T follicular helper cell (primary cell): Measurements from ENCODE around the gene CFAP126.
A peak's percentile ranks its signal among the peaks of the same experiment; 100 is the strongest.
"Not testable (repeated sequence)": the region's sequence is repeated elsewhere in the genome, so short reads cannot be mapped to it uniquely, and the experiment has no call there.

ENCODE experiments used
- DNase-seq: peaks from one replicate; pipeline ENCODE4 v3.0.0-alpha.2; 2020; ENCODE audit warnings: low read depth
- total RNA-seq, 2 experiments: gene quantifications; one replicate each; lab custom pipeline; 2026; lab: John Stamatoyannopoulos, UW

The CFAP126 gene
- 0 reads per million in 2 experiments for total RNA-seq

- DNase-seq, result peak; percentile 45
Observed at GRCh38 chr1:161367684-161368400, at the start of gene CFAP126. CFAP126 (minus strand) TSS chr1:161367876; CDS start chr1:161367868, 8 bp downstream.

DNA sequence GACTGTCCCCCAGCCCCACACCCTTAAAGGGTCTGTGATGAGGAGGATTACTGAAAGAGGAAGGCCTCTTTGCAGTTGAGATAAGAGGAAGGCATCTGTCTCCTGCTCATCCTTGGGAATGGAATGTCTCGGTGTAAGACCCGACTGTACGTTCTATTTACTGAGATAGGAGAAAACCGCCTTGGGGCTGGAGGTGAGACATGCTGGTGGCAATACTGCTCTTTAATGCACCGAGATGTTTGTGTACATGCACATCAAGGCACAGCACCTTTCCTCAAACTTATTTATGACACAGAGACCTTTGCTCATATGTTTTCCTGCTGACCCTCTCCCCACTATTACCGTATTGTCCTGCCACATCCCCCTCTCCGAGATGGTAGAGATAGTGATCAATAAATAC, 45.4 kb upstream of the CFAP126 start:
- DNase-seq, result not testable (repeated sequence)

DNA sequence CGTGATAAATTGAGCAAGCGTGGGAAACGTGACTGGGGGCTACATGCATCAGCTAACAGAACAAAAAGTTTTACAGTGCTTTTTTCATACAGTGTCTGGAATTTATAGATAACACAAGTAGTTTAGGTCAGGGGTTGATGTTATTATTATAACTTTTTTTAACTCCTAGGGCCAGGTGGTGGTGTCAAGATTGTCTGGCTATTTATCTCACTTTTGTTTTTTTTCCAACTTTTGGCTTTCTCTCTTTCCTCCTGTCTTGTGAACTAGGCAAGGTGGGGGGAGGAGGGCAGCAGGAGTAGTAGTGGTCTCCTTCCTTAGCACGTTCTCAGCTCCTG, 42.9 kb upstream of the CFAP126 start:
- not testable (repeated sequence) for DNase-seq

- not testable (repeated sequence) for DNase-seq
Observed at GRCh38 chr1:161409848-161410635, 42.4 kb upstream of the CFAP126 start.

GRCh38 chr1:161408429-161409052, 40.9 kb upstream of the CFAP126 start:
- DNase-seq, result no peak

DNA sequence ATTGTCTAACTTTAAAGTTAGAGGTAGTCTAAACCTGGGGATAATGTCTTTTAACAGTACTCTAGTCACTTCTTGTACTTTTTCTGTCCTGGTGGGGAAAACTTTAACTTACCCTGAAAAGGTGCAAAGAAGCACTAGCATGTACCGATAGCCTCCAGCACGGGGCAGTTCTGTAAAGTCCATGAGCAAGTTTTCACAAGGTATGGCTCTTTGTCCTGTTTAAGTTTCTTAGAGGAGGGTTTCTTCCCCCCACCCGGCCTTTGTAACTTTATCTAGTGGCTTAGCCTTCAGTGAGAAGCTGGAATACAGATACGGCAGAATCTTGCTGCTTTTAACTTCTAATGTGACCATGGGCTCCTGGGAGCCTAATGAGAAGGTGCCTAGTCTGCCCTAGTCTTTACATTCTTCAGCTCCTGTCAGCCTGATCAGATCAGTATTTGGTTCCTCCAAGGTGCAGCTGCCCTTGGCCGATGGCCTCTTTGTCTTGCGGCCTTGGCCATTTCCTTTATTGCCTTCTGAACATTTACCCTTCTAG, 39.8 kb upstream of the CFAP126 start:
- DNase-seq, result no peak

DNA sequence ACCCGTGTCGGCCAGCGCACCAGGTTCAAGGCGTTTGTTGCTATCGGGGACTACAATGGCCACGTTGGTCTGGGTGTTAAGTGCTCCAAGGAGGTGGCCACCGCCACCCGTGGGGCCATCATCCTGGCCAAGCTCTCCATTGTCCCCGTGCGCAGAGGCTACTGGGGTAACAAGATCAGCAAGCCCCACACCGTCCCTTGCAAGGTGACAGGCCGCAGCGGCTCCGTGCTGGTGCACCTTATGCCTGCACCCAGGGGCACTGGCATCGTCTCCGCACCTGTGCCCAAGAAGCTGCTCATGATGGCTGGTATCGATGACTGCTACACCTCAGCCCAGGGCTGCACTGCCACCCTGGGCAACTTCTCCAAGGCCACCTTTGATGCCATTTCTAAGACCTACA, 38.9 kb upstream of the CFAP126 start:
- not testable (repeated sequence) for DNase-seq

- DNase-seq, result no peak
Observed at GRCh38 chr1:161404051-161404597, 36.4 kb upstream of the CFAP126 start.

GRCh38 chr1:161402446-161402845, 34.8 kb upstream of the CFAP126 start:
- no peak for DNase-seq

- DNase-seq, result peak; percentile 88
Observed at GRCh38 chr1:161399257-161399998, 31.8 kb upstream of the CFAP126 start.

DNA sequence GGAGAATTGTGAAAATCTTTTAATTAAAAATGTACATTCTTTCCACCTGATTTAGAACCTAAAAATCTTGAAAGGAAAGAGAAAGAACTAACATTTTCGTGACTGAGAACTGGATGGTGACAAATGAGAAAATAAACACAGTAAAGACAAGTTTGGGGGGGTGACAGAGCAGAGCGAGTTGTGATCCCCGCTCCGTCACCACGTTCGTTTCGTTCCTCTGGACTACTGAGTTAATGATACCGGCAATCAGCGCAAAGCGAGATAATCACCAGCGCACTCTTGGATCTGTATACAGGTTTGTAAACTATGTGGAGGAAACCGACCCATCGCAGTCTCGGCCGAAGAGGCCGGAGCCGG, 31.2 kb upstream of the CFAP126 start:
- DNase-seq, result no peak

DNA sequence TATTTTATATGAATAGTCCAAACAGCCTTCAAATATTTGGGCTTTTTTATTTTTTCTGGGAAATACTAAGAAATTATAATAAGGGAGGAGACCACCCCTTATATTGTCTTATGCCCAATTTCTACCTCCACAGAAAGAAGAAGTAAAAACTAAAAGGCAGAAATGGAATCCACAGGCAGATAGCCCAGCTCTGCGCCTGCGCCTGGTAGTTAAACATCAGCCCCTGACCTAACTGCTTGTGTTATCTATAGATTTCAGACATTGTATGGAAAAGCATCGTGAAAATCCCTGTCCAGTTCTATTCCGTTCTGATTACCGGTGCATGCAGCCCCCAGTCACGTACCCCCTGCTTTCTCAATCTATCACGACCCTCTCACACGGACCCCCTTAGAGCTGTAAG, 29.4 kb upstream of the CFAP126 start:
- DNase-seq, result not testable (repeated sequence)

DNA sequence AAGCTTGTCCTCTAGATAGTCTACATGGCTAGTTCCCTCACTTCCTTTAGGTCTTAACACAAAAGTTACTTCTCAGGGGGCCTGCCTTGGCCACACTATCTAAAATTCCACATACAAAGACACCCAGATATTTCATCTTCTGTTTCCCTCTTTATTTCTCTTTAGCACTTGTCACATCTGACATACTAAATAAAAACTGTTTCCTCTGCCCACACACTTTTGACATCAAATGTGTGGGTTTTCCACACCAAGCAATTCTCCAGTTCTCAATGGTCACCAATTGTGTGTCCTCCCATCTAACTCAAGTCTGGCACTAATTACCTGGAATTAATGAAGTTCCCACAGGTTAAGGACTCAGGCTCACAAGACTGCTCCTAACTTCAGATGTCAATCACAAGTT, 25.5 kb upstream of the CFAP126 start:
- no peak for DNase-seq

- DNase-seq, result no peak
Observed at GRCh38 chr1:161391611-161392010, 23.9 kb upstream of the CFAP126 start.

- DNase-seq, result not testable (repeated sequence)
Observed at GRCh38 chr1:161391136-161391535, 23.5 kb upstream of the CFAP126 start.

GRCh38 chr1:161390559-161390858, 22.8 kb upstream of the CFAP126 start:
- DNase-seq, result no peak

DNA sequence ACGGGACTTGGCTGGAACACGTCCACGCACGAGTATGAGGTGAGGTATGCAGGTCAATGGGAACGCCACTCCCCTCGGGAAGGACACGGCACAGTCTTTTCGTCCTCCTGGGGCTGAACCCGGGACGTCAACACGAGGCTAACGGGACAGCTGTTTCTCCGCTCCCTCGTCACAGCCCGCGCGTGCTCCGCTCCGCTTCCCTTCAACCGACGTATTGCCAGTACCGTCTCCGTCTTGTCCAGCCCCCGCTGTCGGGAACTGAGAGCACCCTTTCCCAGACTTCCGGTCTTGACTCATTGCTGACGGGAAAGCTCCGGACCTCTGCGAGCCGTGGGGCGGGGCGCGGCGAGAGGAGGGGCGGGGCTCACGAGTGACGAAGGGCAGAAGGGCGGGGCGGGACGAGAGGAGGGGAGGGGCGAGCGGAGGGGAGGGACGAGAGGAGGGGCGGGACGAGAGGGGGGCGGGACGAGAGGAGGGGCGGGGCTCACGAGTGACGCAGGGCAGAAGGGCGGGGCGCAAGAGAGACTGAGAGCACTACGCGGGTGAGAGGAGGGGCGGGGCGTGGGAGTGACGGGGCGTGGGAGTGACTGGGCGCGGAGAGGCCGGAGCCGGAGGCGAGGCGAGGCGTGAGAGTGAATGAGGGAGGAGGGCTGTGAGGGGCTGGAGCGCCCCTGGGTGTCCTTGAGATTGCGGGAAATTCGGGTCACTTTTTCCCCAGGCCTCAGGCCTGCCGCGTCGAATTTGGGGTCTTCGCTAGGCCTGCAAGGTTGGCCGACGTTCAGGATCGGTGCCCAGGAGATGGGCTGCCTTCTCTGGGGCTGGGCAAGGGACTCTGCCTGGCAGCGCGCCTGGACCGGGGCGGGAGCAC, 22.2 kb upstream of the CFAP126 start:
- peak; percentile 93 for DNase-seq

DNA sequence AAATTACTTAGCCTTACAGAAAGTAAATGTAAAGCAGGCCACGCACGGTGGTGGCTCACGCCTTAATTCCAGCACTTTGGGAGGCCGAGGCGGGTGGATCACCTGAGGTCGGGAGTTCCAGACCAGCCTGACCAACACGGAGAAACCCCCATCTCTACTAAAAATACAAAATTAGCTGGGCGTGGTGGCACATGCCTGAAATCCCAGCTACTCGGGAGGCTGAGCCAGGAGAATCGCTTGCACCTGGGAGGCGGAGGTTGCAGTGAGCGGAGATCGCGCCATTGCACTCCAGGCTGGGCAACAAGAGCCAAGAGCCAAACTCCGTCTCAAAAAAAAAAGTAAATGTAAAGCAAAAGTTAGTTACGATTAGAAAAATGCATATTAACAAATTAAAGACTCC, 21.5 kb upstream of the CFAP126 start:
- DNase-seq, result not testable (repeated sequence)

GRCh38 chr1:161388639-161389038, 21.0 kb upstream of the CFAP126 start:
- no peak for DNase-seq

GRCh38 chr1:161382214-161383019, 14.7 kb upstream of the CFAP126 start:
- DNase-seq, result no peak
